K562 (cell line): ENCODE results near the gene RNF167. TPM values are rescaled to one million over a fixed set of nuclear protein-coding genes. Genes with fewer than 3 reads are reported as not detected.

Source experiments
- ATAC-seq: fragments of 200-7000 bp; cut with Tn5 transposase; 3 replicates; pipeline ENCODE4 v1.9.1; 2020; ENCODE audit warnings: moderate library complexity
- BruUV-seq: library from RNA; stranded (reverse); fragments of 400-500 nt; replicated peaks from 2 replicates; lab custom pipeline; 2021; lab: Mats Ljungman, UMichigan
- CTCF ChIA-PET: fragments of 300-600 bp; formaldehyde crosslinking; extraction: SDS; loops from one replicate; lab custom pipeline; 2021; ENCODE audit warnings: low intra/inter-chr PET ratio; lab: Yijun Ruan, JAX
- POLR2A ChIA-PET: fragments of 300-600, 350-650 bp; sonication (Branson Sonifier 250); formaldehyde crosslinking; extraction: SDS; loops from one replicate; lab custom pipeline; 2021; ENCODE audit warnings: antibody characterized with exemption, inconsistent platforms; lab: Yijun Ruan, JAX
- DNase-seq, 4 experiments: peaks; one replicate each; pipeline versions ENCODE4 v3.0.0 to v3.0.0-alpha.2; 2011 to 2018; ENCODE audit warnings: low spot score in 3 of 4, mixed read lengths in 3 of 4; ENCODE audit errors: extremely low read depth in 1 of 4
- FAIRE-seq: peaks from 2 replicates; lab custom pipeline; 2011; peaks lifted over from hg19 to GRCh38; lab: Jason Lieb, UNC
- H2AFZ ChIP-seq: 2 replicates; pipeline ENCODE4 v1.6.0; 2011; ENCODE audit warnings: low read depth, low read length, control low read depth, inconsistent platforms
- H3K27ac ChIP-seq: fragments of 200-600 bp; 3 replicates; pipeline ENCODE4 v1.8.0; 2011; ENCODE audit warnings: low read depth, mild to moderate bottlenecking, control low read depth, inconsistent platforms, low read length, moderate library complexity, mixed read lengths; ENCODE audit errors: extremely low read depth
- H3K27me3 ChIP-seq, 2 experiments: fragments of 300-600 bp in 1 of 2; 2 replicates in 1 of 2; 3 replicates in 1 of 2; pipeline versions ENCODE4 v1.6.0 to v1.8.0; 2011; ENCODE audit warnings: inconsistent platforms in 2 of 2, low read length in 2 of 2, mild to moderate bottlenecking in 1 of 2, mixed read lengths in 1 of 2, moderate library complexity in 1 of 2; ENCODE audit not compliant: control insufficient read depth in 2 of 2, insufficient read depth in 2 of 2
- H3K36me3 ChIP-seq: fragments of 300-600 bp; 3 replicates; pipeline ENCODE4 v1.8.0; 2011; ENCODE audit warnings: mild to moderate bottlenecking, low read length, inconsistent platforms; ENCODE audit not compliant: control insufficient read depth, insufficient read depth
- H3K4me1 ChIP-seq, 2 experiments: fragments of 200-600 bp in 1 of 2; replicated peaks in 1 of 2; 2 replicates in 1 of 2; 3 replicates in 1 of 2; pipeline versions ENCODE4 v1.5.1 to v1.8.0; 2011; ENCODE audit warnings: inconsistent platforms in 2 of 2, low read length in 2 of 2, mild to moderate bottlenecking in 1 of 2, mixed read lengths in 1 of 2, moderate library complexity in 1 of 2; ENCODE audit not compliant: control insufficient read depth in 2 of 2, insufficient read depth in 2 of 2
- H3K4me2 ChIP-seq: 2 replicates; pipeline ENCODE4 v1.6.1; 2011; ENCODE audit warnings: low read length, control low read depth, inconsistent platforms, mixed read lengths; ENCODE audit not compliant: insufficient read depth
- H3K4me3 ChIP-seq: fragments of 200-600 bp; sonication (generic), shearing (Covaris generic); 2 replicates; pipeline ENCODE4 v1.5.1; 2016; ENCODE audit warnings: control low read depth, inconsistent platforms
- H3K79me2 ChIP-seq: fragments of 200-600 bp; 3 replicates; pipeline ENCODE4 v1.8.0; 2011; ENCODE audit warnings: low read length, inconsistent platforms; ENCODE audit not compliant: control insufficient read depth, insufficient read depth
- H3K9ac ChIP-seq, 2 experiments: 2 replicates each; pipeline versions ENCODE4 v1.6.0 to v1.6.1; 2011; ENCODE audit warnings: low read depth in 2 of 2, low read length in 2 of 2, control low read depth in 1 of 2, inconsistent platforms in 1 of 2, mild to moderate bottlenecking in 1 of 2, mixed read lengths in 1 of 2; ENCODE audit not compliant: insufficient read depth in 1 of 2
- H3K9me1 ChIP-seq: one replicate; pipeline ENCODE4 v1.6.0; 2011; ENCODE audit warnings: inconsistent platforms, mild to moderate bottlenecking, low read length, moderate library complexity; ENCODE audit not compliant: control insufficient read depth, insufficient read depth
- H3K9me3 ChIP-seq: replicated peaks from 2 replicates; pipeline ENCODE4 v1.5.1; 2011; ENCODE audit warnings: low read depth, low read length, inconsistent platforms; ENCODE audit not compliant: control insufficient read depth, insufficient read depth
- H4K20me1 ChIP-seq: replicated peaks from 2 replicates; pipeline ENCODE4 v1.6.1; 2011; ENCODE audit warnings: low read length, inconsistent platforms, mixed read lengths; ENCODE audit not compliant: control insufficient read depth, insufficient read depth
- CBX5 ChIP-seq: IDR thresholded peaks from 2 replicates; pipeline ENCODE4 v1.6.1; 2014; ENCODE audit warnings: low read depth, borderline replicate concordance
- POLR2G ChIP-seq: fragments of 200-400 bp; formaldehyde crosslinking; IDR thresholded peaks from 2 replicates; pipeline ENCODE4 v1.6.1; 2017; ENCODE audit warnings: low read depth, mild to moderate bottlenecking, antibody characterized with exemption, low read length, moderate library complexity
- ZNF518B ChIP-seq: fragments of 250-450 bp; sonication (Bioruptor Pico); IDR thresholded peaks from 2 replicates; pipeline ENCODE4 v1.5.0; 2021; ENCODE audit warnings: mild to moderate bottlenecking, moderate library complexity
- WGBS: fragments of 100-300 bp; shearing (Covaris generic); methylation state at CpG from one replicate; pipeline ENCODE4 v1.1.6; 2016; ENCODE audit warnings: low coverage, mixed read lengths; ENCODE audit not compliant: insufficient coverage; ENCODE audit errors: missing lambda C conversion rate; 5-methylcytosine and 5-hydroxymethylcytosine counted together
- in situ Hi-C: fragments of 300-500 bp; cut with MboI; formaldehyde crosslinking; loops from 4 replicates; pipeline ENCODE4 v1.15.0; 2018; ENCODE audit warnings: inconsistent platforms, mixed read lengths
- intact Hi-C: fragments of 100-400 bp; cut with micrococcal nuclease; formaldehyde crosslinking; loops from 2 replicates; pipeline ENCODE4 v1.14.2; 2022
- polyA plus RNA-seq, 8 experiments: library from polyadenylated mRNA; depleted of rRNA in 4 of 8; stranded (reverse) in 5 of 8; unstranded in 3 of 8; fragments of >200 nt; fragmentation: Nextera tagmentation in 2 of 8; fragmentation: Illumina TruSeq in 1 of 8; extraction: Ambion mirVana in 2 of 8; extraction: Trizol in 1 of 8; gene quantifications; 2 replicates each; pipeline versions ENCODE4 v1.2.1 to v1.2.3, GENCODE V29; 2011 to 2014; ENCODE audit warnings: inconsistent platforms in 1 of 8, missing spikeins in 1 of 8
- total RNA-seq, 7 experiments: library from RNA; depleted of rRNA in 6 of 7; stranded (reverse); fragments of >200 nt in 6 of 7; fragmentation: Illumina TruSeq in 2 of 7; extraction: Trizol in 2 of 7; gene quantifications; 2 replicates each; pipeline versions ENCODE4 v1.2.1 to v1.2.3, GENCODE V29; 2011 to 2021; ENCODE audit warnings: low replicate concordance in 1 of 7
- TF ChIP-seq, protein P1 (sequence below): sonication (generic); formaldehyde crosslinking; IDR thresholded peaks from 2 replicates; pipeline ENCODE4 v1.8.1; 2023; ENCODE audit warnings: mild to moderate bottlenecking, missing genetic modification reagents

RNF167 gene
- total and polyA plus RNA-seq, 9 of the 15 experiments (the other 6 are each of a cell fraction or from before 2014, with no cell fraction given): 16.5 to 143 (median 45.5) TPM

- TF ChIP-seq ZNF518B (CRISPR knock-in tag): no peak
- TF ChIP-seq POLR2G: 0 out of 2 replicates have a peak, but pooled peaks have one; percentile 2
These were observed 41.1 kb upstream of the RNF167 start (continued) for GRCh38 chr17:4898927-4899326.

- ATAC-seq: no peak
- Histone ChIP-seq H3K9ac (no peak within 1 kb of the TSS), H2AFZ (no peak within 1 kb of the TSS), H3K27me3 (no peaks in the 10 kb centered on the region), H3K79me2 (no peaks in the 10 kb centered on the region), H3K27ac (no peak within 1 kb of the TSS), H3K4me3 (no peak within 1 kb of the TSS), H4K20me1 (no peaks in the 10 kb centered on the region), H3K9me1 (peaks cover 2% of the 10 kb centered on the region), H3K4me1 (peaks cover 14 to 33% of the 10 kb centered on the region in 2 experiments), H3K4me2 (no peak within 1 kb of the TSS), H3K36me3 (peaks cover 22% of the 10 kb centered on the region; the same call in 1 of the 3 replicates), H3K9me3 (no peaks in the 10 kb centered on the region)
- WGBS: 93% methylated on average over 14 of the region's 60 CpGs
- ChIA-PET CTCF (no interaction called here), POLR2A (interaction anchor here (0.6 to 1.1 kb wide), 2 partner anchors 10 to 377 kb away, joined by 3 read pairs; no protein-coding TSS in a partner anchor)
- FAIRE-seq: no peak
- DNase-seq: no peak
- TF ChIP-seq CBX5 (no peak), POLR2G (0 out of 2 replicates have a peak, but pooled peaks have one; percentile 8)
- TF ChIP-seq, protein P1, sequence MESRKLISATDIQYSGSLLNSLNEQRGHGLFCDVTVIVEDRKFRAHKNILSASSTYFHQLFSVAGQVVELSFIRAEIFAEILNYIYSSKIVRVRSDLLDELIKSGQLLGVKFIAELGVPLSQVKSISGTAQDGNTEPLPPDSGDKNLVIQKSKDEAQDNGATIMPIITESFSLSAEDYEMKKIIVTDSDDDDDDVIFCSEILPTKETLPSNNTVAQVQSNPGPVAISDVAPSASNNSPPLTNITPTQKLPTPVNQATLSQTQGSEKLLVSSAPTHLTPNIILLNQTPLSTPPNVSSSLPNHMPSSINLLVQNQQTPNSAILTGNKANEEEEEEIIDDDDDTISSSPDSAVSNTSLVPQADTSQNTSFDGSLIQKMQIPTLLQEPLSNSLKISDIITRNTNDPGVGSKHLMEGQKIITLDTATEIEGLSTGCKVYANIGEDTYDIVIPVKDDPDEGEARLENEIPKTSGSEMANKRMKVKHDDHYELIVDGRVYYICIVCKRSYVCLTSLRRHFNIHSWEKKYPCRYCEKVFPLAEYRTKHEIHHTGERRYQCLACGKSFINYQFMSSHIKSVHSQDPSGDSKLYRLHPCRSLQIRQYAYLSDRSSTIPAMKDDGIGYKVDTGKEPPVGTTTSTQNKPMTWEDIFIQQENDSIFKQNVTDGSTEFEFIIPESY (CRISPR knock-in tag): peak; percentile 54; the same call in 1 of the 2 replicates
- intact Hi-C loops: loop anchor here (10.0 kb wide), 1 partner anchor 65 kb away; the partner anchor contains the start of gene SPAG7
- no TSS peak for BruUV-seq
- in situ Hi-C loops: no loop called here
These were observed 40.5 kb upstream of the RNF167 start, which contains the start of gene C17orf107 for GRCh38 chr17:4899341-4900230. Gene C17orf107, plus strand, starts transcription at chr17:4899536. Its CDS starts 227 bp downstream, at chr17:4899763.
